NCI-H2196 (cell line): Measurements from ENCODE around the gene GPR137.

Experiments used
- DNase-seq: peaks from one replicate; lab custom pipeline; 2025; ENCODE audit not compliant: unreplicated experiment; lab: John Stamatoyannopoulos, UW

Gene GPR137

GRCh38 chr11:64263021-64263946 is 22.4 kb upstream of the GPR137 start:
- no peak for DNase-seq

GRCh38 chr11:64263947-64264317 is 21.7 kb upstream of the GPR137 start:
- DNase-seq: no peak

GRCh38 chr11:64264371-64264852 is 21.2 kb upstream of the GPR137 start:
- no peak for DNase-seq

GRCh38 chr11:64265176-64266160 is 20.2 kb upstream of the GPR137 start:
- no peak for DNase-seq

- DNase-seq: no peak
Measured at GRCh38 chr11:64266339-64266738, 19.3 kb upstream of the GPR137 start.

- no peak for DNase-seq
Measured at GRCh38 chr11:64267207-64267945, 18.3 kb upstream of the GPR137 start.

- peak; percentile 53 for DNase-seq
Measured at GRCh38 chr11:64268025-64268892, 17.4 kb upstream of the GPR137 start.

- DNase-seq: peak; percentile 48
Measured at GRCh38 chr11:64268893-64269539, 16.6 kb upstream of the GPR137 start.

- DNase-seq: peak; percentile 99
Measured at GRCh38 chr11:64269540-64270220, 16.0 kb upstream of the GPR137 start.

GRCh38 chr11:64275031-64275800 is 10.4 kb upstream of the GPR137 start:
- no peak for DNase-seq

- DNase-seq: no peak
Measured at GRCh38 chr11:64275841-64276240, 9.8 kb upstream of the GPR137 start.

- no peak for DNase-seq
Measured at GRCh38 chr11:64276653-64277431, 8.8 kb upstream of the GPR137 start.

- no peak for DNase-seq
Measured at GRCh38 chr11:64278576-64279190, 7.0 kb upstream of the GPR137 start.

- DNase-seq: no peak
Measured at GRCh38 chr11:64281957-64282770, 3.5 kb upstream of the GPR137 start.

GRCh38 chr11:64283092-64283491 is 2.6 kb upstream of the GPR137 start:
- DNase-seq: no peak
